ENCODE results near the gene TAF1C. TPM values are rescaled to one million over a fixed set of nuclear protein-coding genes. Genes with fewer than 3 reads are reported as not detected.

The TAF1C gene
- total and polyA plus RNA-seq, 9 of the 15 experiments (the other 6 are each of a cell fraction or from before 2014, with no cell fraction given): 1.5 to 74.8 (median 21.0) TPM

GRCh38 chr16:84139628-84140258 lies 47.1 kb downstream of the TAF1C start (continued):
- TF ChIP-seq POLR2B (IDR thresholded peaks at IDR 0.05; ENCODE audit: low read depth, partially characterized antibody) (no peak), GATAD2B (IDR thresholded peaks at IDR 0.05; ENCODE audit: borderline replicate concordance) (no peak), ESRRA (IDR thresholded peaks at IDR 0.05; ENCODE audit: borderline replicate concordance, low read depth) (0 out of 2 replicates have a peak, but pooled peaks have one; percentile 5), ZNF75A (CRISPR knock-in tag; IDR thresholded peaks at IDR 0.05) (no peak), RNF2 (IDR thresholded peaks at IDR 0.05) (0 out of 2 replicates have a peak, but pooled peaks have one; percentile 65), ZNF354B (CRISPR knock-in tag; IDR thresholded peaks at IDR 0.05) (no peak), MTA1 (IDR thresholded peaks at IDR 0.05; ENCODE audit: borderline replicate concordance) (peak; percentile 6; the same call in 1 of the 2 replicates), ZNF518B (CRISPR knock-in tag; IDR thresholded peaks at IDR 0.05) (no peak), ZNF77 (CRISPR knock-in tag; IDR thresholded peaks at IDR 0.05) (no peak), ID3 (CRISPR knock-in tag; IDR thresholded peaks at IDR 0.05) (0 out of 2 replicates have a peak, but pooled peaks have one; percentile 46), ID3 (tag; IDR thresholded peaks at IDR 0.05) (no peak; the same call in 1 of the 2 replicates), LEF1 (IDR thresholded peaks at IDR 0.05) (no peak; the same call in 1 of the 2 replicates), CREBBP (IDR thresholded peaks at IDR 0.05; ENCODE audit: low read depth, low read length) (no peak), ZNF197 (CRISPR knock-in tag; IDR thresholded peaks at IDR 0.05; ENCODE audit: low read depth) (no peak; the same call in 1 of the 2 replicates), TCF3 (CRISPR knock-in tag; IDR thresholded peaks at IDR 0.05) (no peak), SMAD3 (CRISPR knock-in tag; conservative IDR thresholded peaks at IDR 0.05) (0 out of 2 replicates have a peak, but pooled peaks have one; percentile 15), IRF1 (CRISPR knock-in tag; IDR thresholded peaks at IDR 0.05; ENCODE audit: borderline replicate concordance) (no peak), ARID3B (CRISPR knock-in tag; IDR thresholded peaks at IDR 0.05; ENCODE audit: borderline replicate concordance) (0 out of 2 replicates have a peak, but pooled peaks have one; percentile 42), CBX5 (IDR thresholded peaks at IDR 0.05; ENCODE audit: borderline replicate concordance, low read depth) (no peak), KDM1A (IDR thresholded peaks at IDR 0.05) (0 out of 4 replicates have a peak, but pooled peaks of 1 of the 2 experiments have one; percentile 35)
